ENCODE measurements around the gene PCNX2.

Gene PCNX2

GRCh38 chr1:232979558-232979957 is 316.0 kb downstream of the PCNX2 start:
- no peak for DNase-seq

GRCh38 chr1:232978815-232979214 is 316.7 kb downstream of the PCNX2 start:
- DNase-seq: no peak

- no peak for DNase-seq
Measured at GRCh38 chr1:232978091-232978634, 317.4 kb downstream of the PCNX2 start.

- no peak for DNase-seq
Measured at GRCh38 chr1:232974971-232975370, 320.6 kb downstream of the PCNX2 start.

DNA sequence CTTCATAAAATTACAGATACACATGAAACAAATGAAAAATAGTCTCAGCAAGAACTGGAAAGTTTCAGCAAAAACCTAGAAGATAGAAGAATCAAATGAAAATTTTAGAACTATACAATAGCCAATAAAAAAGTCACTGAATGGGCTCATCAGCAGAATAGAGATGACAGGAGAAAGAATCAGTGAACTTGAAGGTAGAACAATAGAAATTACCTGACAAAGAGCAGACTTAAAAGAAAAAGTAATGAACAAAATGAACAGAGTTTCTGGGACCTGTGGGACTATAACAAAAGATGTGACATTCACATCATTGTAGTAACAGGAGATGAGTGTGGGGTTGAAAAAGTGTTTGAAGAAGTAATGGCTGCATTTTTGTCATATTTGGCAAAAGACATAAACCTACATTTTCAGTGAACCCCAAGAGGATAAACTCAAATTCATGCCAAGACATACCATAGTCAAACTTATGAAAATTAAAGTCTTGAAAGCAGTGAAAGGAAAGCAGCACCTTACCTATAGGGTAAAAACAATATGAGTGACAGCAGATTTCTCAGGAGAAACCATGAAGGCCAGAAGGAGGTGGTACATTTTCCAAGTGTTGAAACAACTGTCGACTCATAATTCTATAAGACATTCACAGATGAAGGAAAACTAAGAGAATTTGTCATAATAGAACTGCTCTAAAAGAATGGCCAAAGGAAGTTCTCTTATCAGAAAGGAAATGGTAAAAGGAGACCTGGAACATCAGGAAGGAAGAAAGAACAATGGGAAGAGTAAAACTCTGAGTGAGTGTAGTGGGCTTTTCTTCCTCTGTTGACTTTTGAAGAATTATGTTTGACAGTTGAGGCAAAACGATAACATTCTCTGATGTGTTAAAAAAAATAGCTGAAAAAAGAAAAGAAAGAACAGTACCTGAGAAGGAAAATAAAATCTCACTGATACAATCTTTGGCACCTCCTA is 321.6 kb downstream of the PCNX2 start:
- no peak for DNase-seq

GRCh38 chr1:232970508-232970907 is 325.0 kb downstream of the PCNX2 start:
- no peak for DNase-seq

DNA sequence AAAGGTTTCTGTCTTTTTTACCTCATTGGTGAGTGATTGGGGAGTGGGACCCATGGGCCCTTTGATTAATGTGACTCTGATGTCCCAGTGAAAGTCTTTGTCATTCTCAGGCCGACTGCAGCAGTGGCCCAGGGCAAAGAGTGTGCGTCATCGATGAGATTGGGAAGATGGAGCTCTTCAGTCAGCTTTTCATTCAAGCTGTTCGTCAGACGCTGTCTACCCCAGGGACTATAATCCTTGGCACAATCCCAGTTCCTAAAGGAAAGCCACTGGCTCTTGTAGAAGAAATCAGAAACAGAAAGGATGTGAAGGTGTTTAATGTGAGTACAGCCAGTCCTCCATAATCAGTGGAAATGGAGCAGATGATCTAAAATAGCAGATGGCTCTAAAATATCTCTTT is 325.7 kb downstream of the PCNX2 start:
- DNase-seq: no peak

- DNase-seq: no peak
Measured at GRCh38 chr1:232968965-232969364, 326.6 kb downstream of the PCNX2 start.

DNA sequence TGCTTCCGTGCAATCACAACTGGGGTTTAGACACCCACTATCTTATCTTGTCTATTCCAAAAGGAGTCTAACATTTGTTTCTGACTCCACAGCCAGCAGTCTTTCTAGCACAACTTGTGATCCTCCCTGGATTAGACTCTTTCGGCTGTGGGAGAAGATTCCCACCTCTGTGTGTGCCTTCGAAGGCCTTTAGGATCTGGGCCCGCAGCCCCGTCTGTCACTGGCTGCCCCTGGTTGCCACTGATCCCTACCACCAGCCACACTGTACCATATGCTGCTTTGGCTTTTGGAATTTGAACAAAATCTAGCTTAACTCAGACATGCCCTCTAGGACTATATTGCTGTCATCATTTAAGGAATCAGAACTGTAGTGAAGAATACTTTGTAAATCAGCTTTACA is 327.1 kb downstream of the PCNX2 start:
- DNase-seq: no peak

DNA sequence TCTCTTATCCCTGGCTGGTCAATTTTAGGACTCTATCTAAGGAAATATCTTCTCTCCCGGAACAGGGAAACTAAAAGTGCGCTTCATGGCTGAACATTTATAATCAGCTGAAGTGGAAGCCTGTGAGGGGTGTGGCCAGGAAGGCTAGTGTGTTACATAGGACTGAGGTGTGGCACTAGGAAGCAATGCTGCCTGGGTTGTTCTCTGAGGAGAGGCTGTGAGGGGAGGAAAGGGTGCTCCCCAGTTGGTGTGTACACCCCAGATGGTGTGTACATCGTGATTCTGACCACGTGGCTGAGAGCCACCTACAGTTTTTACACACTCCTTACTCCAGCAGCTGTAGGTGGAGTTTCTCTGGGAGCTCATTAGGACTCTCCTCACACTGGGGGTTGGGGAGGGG is 328.9 kb downstream of the PCNX2 start:
- DNase-seq: no peak

- no peak for DNase-seq
Measured at GRCh38 chr1:232965912-232966217, 329.7 kb downstream of the PCNX2 start.

DNA sequence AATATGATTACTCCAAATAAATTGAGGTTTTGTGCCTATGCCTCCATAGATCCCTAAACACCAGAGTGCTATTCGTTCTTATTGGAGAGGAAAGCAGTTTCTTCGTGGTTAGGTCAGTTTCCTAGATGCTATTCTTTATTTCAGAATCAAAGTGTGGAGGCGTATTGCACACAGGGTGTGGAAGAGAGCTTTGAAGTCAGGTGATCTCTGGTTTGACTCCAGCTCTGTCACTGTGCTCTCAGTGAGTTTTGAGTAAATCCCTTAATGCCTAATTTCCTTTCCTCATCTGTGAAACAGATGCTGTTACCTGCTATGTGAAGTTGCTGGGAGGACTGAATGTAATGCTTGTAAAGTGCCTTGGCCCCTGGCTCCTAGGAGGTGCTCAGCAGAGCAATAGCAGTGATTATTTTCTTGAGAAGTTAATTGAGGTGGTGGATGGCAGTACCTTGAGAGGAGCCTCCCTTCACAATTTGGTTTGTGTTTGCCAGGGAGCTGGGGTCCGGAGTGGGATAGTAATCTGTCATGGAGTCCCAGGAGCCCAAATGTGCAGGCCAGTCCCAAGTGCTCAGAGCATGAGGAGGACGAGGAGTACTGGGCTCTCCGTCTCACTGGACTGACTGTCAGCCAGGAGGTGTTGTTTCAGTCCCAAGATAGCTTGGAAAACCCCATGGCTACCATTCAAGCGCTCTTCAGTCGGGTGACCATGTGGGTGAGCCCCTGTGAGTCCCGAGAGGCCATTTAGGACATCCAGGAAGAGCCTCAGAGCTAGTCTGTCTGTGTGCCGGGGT is 330.2 kb downstream of the PCNX2 start:
- no peak for DNase-seq

GRCh38 chr1:232964601-232965000 is 330.9 kb downstream of the PCNX2 start:
- no peak for DNase-seq

- no peak for DNase-seq
Measured at GRCh38 chr1:232962761-232963745, 332.5 kb downstream of the PCNX2 start.

DNA sequence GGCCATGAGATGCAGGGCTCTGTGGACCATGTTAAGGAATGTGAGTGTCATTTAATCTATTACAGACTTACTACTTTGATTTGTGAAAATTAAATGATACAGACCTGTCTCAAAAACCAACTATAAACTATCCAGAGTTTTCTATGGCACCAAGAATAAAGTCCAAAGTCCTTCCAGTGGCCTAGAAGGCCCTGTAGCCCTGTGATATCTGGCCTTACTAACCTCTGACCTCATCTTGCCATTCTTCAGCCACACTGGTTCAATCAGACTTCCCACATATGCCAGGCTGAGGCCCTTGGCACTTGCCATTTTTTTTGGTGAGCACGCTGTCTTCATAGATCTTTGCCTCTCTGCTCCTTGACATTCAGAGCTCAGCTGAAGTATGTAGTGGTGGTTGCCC is 337.5 kb downstream of the PCNX2 start:
- DNase-seq: no peak

GRCh38 chr1:232956081-232956480 is 339.4 kb downstream of the PCNX2 start:
- no peak for DNase-seq

DNA sequence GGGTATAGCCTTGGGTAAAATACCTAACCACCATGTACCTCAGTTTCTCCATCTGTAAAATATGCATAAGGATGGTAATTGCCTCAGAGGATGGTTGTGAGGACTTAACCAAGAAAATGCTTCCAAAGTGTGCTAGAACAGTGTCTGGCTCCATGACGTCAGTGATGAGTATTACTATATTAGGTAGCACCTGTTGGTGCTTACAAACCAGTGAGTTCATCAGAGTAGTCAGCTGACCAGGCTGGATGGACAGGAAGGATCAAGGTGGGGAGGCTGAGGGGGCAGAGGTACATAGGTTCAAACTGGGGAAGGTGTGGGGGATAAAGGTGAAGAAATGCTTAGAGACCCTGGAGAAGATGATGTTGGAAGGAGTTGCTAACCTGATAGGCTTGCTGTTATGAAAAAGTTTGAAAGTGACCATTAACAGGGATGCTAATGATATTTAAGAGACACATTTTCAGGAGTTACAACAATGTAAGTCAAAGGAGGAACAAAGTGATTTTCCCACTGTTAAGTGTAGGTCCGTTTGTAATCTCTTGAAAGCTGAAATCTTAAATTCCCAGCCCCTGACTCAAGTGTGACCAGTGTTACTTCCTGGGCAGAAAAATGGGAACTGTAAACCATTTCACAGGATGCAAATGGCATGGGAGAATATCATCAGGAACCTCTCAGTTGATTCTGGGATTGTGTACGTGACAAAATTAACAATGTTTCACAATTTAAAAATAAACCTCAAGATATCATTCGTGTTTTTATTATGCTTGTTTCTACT is 340.7 kb downstream of the PCNX2 start:
- no peak for DNase-seq

DNA sequence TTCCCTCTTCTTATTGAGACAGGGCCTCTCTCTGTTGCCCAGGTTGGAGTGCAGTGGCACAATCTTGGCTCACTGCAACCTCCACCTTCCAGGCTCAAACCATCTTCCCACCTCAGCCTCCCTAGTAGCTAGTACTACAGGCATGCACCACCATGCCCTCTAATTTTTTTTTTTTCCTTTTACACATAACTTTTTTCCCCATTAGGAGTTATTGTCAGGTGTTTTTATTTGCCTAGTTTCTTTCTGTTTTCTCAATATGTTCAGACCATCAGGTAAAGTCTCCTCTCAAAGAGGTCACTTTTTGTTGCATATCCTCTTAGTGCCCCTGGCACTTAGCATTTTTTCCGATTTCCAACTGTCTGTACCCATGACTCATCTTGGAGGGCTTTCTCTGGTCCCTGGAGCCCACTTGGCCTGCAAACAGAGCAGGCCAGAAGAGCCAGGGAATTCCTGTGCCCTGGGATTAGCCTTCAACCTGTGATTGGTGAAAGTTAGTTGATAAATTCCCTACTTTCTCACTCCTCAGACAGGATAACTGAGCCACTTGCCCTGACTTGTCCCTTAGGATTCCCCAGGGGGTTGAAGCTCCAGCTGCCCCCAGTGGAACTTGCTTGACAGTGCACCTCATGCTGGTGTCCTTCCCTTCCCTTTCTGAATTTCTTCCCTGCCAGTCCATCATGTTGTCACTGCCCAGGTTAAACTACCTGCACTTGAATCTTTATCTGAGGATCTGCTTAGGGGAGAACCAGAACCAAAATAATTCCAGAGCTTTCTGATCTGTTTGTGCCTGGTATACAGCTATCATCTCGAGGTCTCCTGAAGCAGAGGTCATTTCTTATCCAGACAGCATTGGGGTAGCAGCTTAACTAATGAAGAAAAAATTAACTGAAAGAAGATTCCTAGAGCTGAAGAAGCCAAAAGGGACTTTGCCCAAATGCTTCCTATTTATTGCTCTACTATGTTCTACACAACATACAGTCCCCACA is 342.7 kb downstream of the PCNX2 start:
- peak; percentile 13 for DNase-seq

DNA sequence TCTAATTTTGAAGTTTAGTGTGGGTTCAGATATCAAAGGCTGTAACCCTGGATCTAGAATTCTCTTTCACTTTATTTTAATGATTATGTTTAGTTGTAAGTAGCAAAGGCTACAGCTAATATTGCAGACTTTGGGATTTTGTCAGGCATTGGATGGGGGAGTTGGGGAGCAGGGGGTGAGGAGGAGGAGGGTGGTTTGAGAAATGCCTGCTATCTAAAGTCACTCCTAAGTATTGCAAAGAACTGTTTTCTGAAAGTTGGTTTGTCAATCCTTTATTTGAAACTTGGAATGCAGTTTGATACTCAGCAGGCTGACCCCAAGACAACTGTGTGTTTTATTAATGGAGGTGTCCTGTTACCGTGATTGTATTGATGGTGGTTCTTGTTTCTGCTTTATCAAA is 343.9 kb downstream of the PCNX2 start:
- DNase-seq: no peak

DNA sequence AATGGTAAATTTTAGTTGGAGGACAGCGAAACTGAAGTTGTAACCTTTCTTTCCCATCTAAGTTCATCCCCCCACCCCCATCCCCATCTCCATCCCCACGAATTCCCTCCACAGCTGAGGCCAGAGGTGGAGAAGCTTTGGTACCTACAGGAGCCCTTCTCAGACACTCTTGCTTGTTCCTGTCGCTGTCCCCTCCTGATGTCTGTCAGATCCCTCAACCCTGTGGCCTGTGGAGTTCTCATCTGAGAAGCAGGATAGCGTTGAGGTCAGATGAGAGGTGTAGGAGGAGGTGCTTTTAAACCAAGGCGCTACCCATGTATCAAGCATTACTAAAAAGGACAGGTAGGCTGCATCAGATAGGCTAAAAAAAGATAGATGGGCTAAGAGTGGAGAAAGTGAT is 344.3 kb downstream of the PCNX2 start:
- DNase-seq: no peak
